SK-N-SH (cell line): Measurements from ENCODE around the gene PARP9. TPM values are rescaled to one million over a fixed set of nuclear protein-coding genes. Genes with fewer than 3 reads are reported as not detected.

Experiments
- CTCF ChIA-PET: fragments of 300-600, 350-600 bp; formaldehyde crosslinking; extraction: SDS; loops from one replicate; lab custom pipeline; 2021; lab: Yijun Ruan, JAX
- POLR2A ChIA-PET: fragments of 350-600 bp; sonication (Branson Sonifier 250); formaldehyde crosslinking; extraction: SDS; loops from one replicate; lab custom pipeline; 2020; ENCODE audit warnings: antibody characterized with exemption, inconsistent platforms; lab: Yijun Ruan, JAX
- DNase-seq: peaks from one replicate; pipeline ENCODE4 v3.0.0; 2012
- H2AFZ ChIP-seq: fragments of 200-600 bp; sonication (generic); 2 replicates; pipeline ENCODE4 v1.8.1; 2016; ENCODE audit warnings: antibody characterized with exemption, mild to moderate bottlenecking, low read depth
- H3F3A ChIP-seq: fragments of 200-600 bp; sonication (generic); replicated peaks from 2 replicates; pipeline ENCODE3; 2016; ENCODE audit warnings: antibody characterized with exemption, mild to moderate bottlenecking; ENCODE audit not compliant: insufficient read depth
- H3K27ac ChIP-seq, 2 experiments: fragments of 200-500 bp in 1 of 2; fragments of 200-600 bp in 1 of 2; sonication (Bioruptor generic) in 1 of 2; sonication (generic), shearing (Covaris generic) in 1 of 2; 2 replicates each; pipeline versions ENCODE4 v1.5.1 to v1.6.1; 2014 to 2016; ENCODE audit warnings: low read depth in 2 of 2, inconsistent platforms in 1 of 2, low read length in 1 of 2, mild to moderate bottlenecking in 1 of 2, mixed read lengths in 1 of 2
- H3K27me3 ChIP-seq: fragments of 200-600 bp; sonication (generic), shearing (Covaris generic); 2 replicates; pipeline ENCODE4 v1.6.1; 2016; ENCODE audit warnings: mixed run types; ENCODE audit not compliant: insufficient read depth
- H3K36me3 ChIP-seq, 2 experiments: fragments of 200-500 bp in 1 of 2; fragments of 200-600 bp in 1 of 2; sonication (Bioruptor generic) in 1 of 2; sonication (generic) in 1 of 2; replicated peaks in 1 of 2; 2 replicates each; pipeline versions ENCODE3 to v1.5.1; 2014 to 2016; ENCODE audit warnings: low read length in 1 of 2, mild to moderate bottlenecking in 1 of 2; ENCODE audit not compliant: insufficient read depth in 2 of 2, control insufficient read depth in 1 of 2
- H3K4me1 ChIP-seq, 2 experiments: fragments of 200-500 bp in 1 of 2; fragments of 200-600 bp in 1 of 2; sonication (Bioruptor generic) in 1 of 2; sonication (generic), shearing (Covaris generic) in 1 of 2; 2 replicates each; pipeline versions ENCODE4 v1.5.1 to v1.6.1; 2014 to 2016; ENCODE audit warnings: low read depth in 1 of 2, low read length in 1 of 2, mixed run types in 1 of 2; ENCODE audit not compliant: insufficient read depth in 2 of 2, control insufficient read depth in 1 of 2
- H3K4me2 ChIP-seq: fragments of 200-600 bp; sonication (generic), shearing (Covaris generic); 2 replicates; pipeline ENCODE4 v1.6.1; 2017; ENCODE audit warnings: mixed run types
- H3K4me3 ChIP-seq, 2 experiments: fragments of 200-500 bp in 1 of 2; fragments of 200-600 bp in 1 of 2; sonication (Bioruptor generic) in 1 of 2; sonication (generic), shearing (Covaris generic) in 1 of 2; 2 replicates each; pipeline versions ENCODE4 v1.5.1 to v1.8.1; 2014 to 2016; ENCODE audit warnings: low read depth in 2 of 2, inconsistent platforms in 1 of 2, low read length in 1 of 2, mild to moderate bottlenecking in 1 of 2, mixed read lengths in 1 of 2, moderate library complexity in 1 of 2
- H3K79me2 ChIP-seq: fragments of 200-600 bp; sonication (generic); 2 replicates; pipeline ENCODE4 v1.8.1; 2017; ENCODE audit warnings: mild to moderate bottlenecking; ENCODE audit not compliant: insufficient read depth
- H3K9ac ChIP-seq: fragments of 200-600 bp; sonication (generic); 2 replicates; pipeline ENCODE4 v1.6.1; 2017; ENCODE audit warnings: mixed run types
- H3K9me2 ChIP-seq: fragments of 200-600 bp; sonication (generic); 2 replicates; pipeline ENCODE4 v1.6.1; 2017; ENCODE audit warnings: mixed run types
- H3K9me3 ChIP-seq: fragments of 200-600 bp; sonication (generic); 2 replicates; pipeline ENCODE4 v1.6.1; 2017; ENCODE audit warnings: mixed run types, mild to moderate bottlenecking, moderate library complexity
- H4K20me1 ChIP-seq: fragments of 200-600 bp; sonication (generic); 2 replicates; pipeline ENCODE4 v1.6.1; 2017; ENCODE audit warnings: mild to moderate bottlenecking, mixed run types; ENCODE audit not compliant: insufficient read depth
- CHD2 ChIP-seq: fragments of 150-350 bp; IDR thresholded peaks from 2 replicates; pipeline ENCODE4 v1.6.1; 2018; ENCODE audit warnings: low read length; ENCODE audit not compliant: partially characterized antibody
- EP300 ChIP-seq, 2 experiments: IDR thresholded peaks; 2 replicates each; pipeline versions ENCODE4 v1.4.0 to v1.6.1; 2012; ENCODE audit warnings: borderline replicate concordance in 1 of 2, low read depth in 1 of 2, low read length in 1 of 2
- FOSL2 ChIP-seq: IDR thresholded peaks from 2 replicates; pipeline ENCODE4 v1.4.0; 2012; ENCODE audit warnings: low read depth, mild to moderate bottlenecking, moderate library complexity, borderline replicate concordance
- FOXJ3 ChIP-seq: sonication (generic); formaldehyde crosslinking; IDR thresholded peaks from 2 replicates; pipeline ENCODE4 v1.5.1; 2020; ENCODE audit warnings: mild to moderate bottlenecking, missing genetic modification reagents
- GABPA ChIP-seq: IDR thresholded peaks from 2 replicates; pipeline ENCODE4 v1.4.0; 2012; ENCODE audit warnings: low read depth, mild to moderate bottlenecking
- GATA2 ChIP-seq: sonication (generic); formaldehyde crosslinking; IDR thresholded peaks from 2 replicates; pipeline ENCODE4 v1.5.0; 2020; ENCODE audit warnings: mild to moderate bottlenecking, missing genetic modification reagents
- IRF3 ChIP-seq: fragments of 150-350 bp; IDR thresholded peaks from 2 replicates; pipeline ENCODE4 v1.6.1; 2016; ENCODE audit warnings: mild to moderate bottlenecking, low read depth, low read length
- JUND ChIP-seq: IDR thresholded peaks from 2 replicates; pipeline ENCODE4 v1.4.0; 2012
- POLR2AphosphoS5 ChIP-seq: IDR thresholded peaks from 2 replicates; pipeline ENCODE4 v1.6.1; 2012; ENCODE audit warnings: low read depth, low read length
- RAD21 ChIP-seq: IDR thresholded peaks from 2 replicates; pipeline ENCODE4 v1.6.1; 2012; ENCODE audit warnings: mild to moderate bottlenecking, low read length
- RXRA ChIP-seq: IDR thresholded peaks from 2 replicates; pipeline ENCODE4 v1.4.0; 2012; ENCODE audit warnings: low read depth, mild to moderate bottlenecking, borderline replicate concordance
- SIN3A ChIP-seq: IDR thresholded peaks from 2 replicates; pipeline ENCODE4 v1.6.1; 2012; ENCODE audit warnings: low read depth, mild to moderate bottlenecking, low read length, moderate library complexity, borderline replicate concordance
- SMC3 ChIP-seq: IDR thresholded peaks from 2 replicates; pipeline ENCODE4 v1.6.1; 2012; ENCODE audit warnings: low read depth, low read length, improper control_type of control experiment
- TCF12 ChIP-seq: IDR thresholded peaks from 2 replicates; pipeline ENCODE4 v1.4.0; 2012
- YY1 ChIP-seq: IDR thresholded peaks from 2 replicates; pipeline ENCODE4 v1.4.0; 2012; ENCODE audit warnings: low read depth, mild to moderate bottlenecking
- WGBS: methylation state at CpG from one replicate; pipeline ENCODE4 v1.1.6; 2017; ENCODE audit warnings: low lambda C conversion rate; 5-methylcytosine and 5-hydroxymethylcytosine counted together
- polyA plus RNA-seq, 3 experiments: library from polyadenylated mRNA; depleted of rRNA; stranded (reverse); fragments of >200 nt; gene quantifications; 2 replicates each; pipeline ENCODE4 v1.2.3, GENCODE V29; 2012
- TF ChIP-seq, protein P1 (sequence below): IDR thresholded peaks from 2 replicates; pipeline ENCODE4; 2012

PARP9 gene
- polyA plus RNA-seq, 1 of the 3 experiments (the other 2 are of a cell fraction), result 13.5 TPM

GRCh38 chr3:122498152-122498551 is 65.9 kb downstream of the PARP9 start:
- 67% methylated on average over 1 of the region's 1 CpG for WGBS
- no peak for DNase-seq
- H3K9ac ChIP-seq, result no peak overlapping the region
- no peaks in the 10 kb centered on the region for H3K9me3 ChIP-seq
- peak overlapping the region in 1 of 2 experiments; percentile 60; a peak in 2 of 4 replicates for H3K27ac ChIP-seq
- TF ChIP-seq SMC3, result no peak
- TF ChIP-seq POLR2AphosphoS5, result no peak
- TF ChIP-seq GABPA, result no peak
- H3K4me3 ChIP-seq, result no peak overlapping the region
- H3K79me2 ChIP-seq, result peaks cover 98% of the 10 kb centered on the region
- no peak overlapping the region for H2AFZ ChIP-seq
- peaks cover 66% of the 10 kb centered on the region for H4K20me1 ChIP-seq
- no peaks in the 10 kb centered on the region for H3K27me3 ChIP-seq
- CTCF ChIA-PET, result no interaction called here
- H3K4me2 ChIP-seq, result no peak overlapping the region
- POLR2A ChIA-PET, result no interaction called here
- no peaks in the 10 kb centered on the region; a peak in 1 of 4 replicates for H3K4me1 ChIP-seq
- no peaks in the 10 kb centered on the region for H3K9me2 ChIP-seq
- peaks cover 24% of the 10 kb centered on the region for H3F3A ChIP-seq
- H3K36me3 ChIP-seq, result peaks cover 24 to 31% of the 10 kb centered on the region in 2 experiments

DNA sequence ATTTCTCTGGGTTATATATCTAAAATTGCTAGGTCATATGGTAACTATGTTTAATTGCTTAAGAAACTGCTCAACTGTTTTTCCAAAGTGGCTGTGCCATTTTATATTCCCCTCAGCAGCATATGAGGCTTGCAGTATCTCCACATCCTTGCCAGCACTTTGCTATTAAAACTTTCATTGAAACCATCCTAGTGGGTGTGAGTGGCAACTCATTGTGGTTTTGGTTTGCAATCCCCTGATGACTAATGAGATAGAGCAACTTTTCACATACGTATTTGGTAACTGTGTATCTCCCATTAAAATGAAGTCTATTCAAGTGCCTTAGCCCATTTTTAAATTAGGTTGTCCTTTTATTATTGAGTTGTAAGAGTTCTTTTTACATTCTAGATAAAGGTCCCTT is 66.7 kb downstream of the PARP9 start:
- Histone ChIP-seq H3K9ac (no peak overlapping the region), H3K27ac (peak overlapping the region in 1 of 2 experiments; percentile 60; a peak in 2 of 4 replicates), H3K79me2 (peaks cover 98% of the 10 kb centered on the region), H3K9me3 (no peaks in the 10 kb centered on the region), H3K4me2 (no peak overlapping the region), H3K4me3 (no peak overlapping the region), H4K20me1 (peaks cover 62% of the 10 kb centered on the region), H2AFZ (no peak overlapping the region), H3K4me1 (no peaks in the 10 kb centered on the region; a peak in 1 of 4 replicates), H3K9me2 (no peaks in the 10 kb centered on the region), H3K27me3 (no peaks in the 10 kb centered on the region), H3K36me3 (peaks cover 31 to 37% of the 10 kb centered on the region in 2 experiments), H3F3A (peaks cover 24% of the 10 kb centered on the region)
- WGBS, result 22% methylated on average over 1 of the region's 1 CpG
- TF ChIP-seq RXRA (no peak), JUND (peak; percentile 41), FOSL2 (peak; percentile 69), GATA2 (CRISPR knock-in tag) (no peak), TCF12 (peak; percentile 61), CHD2 (no peak), RAD21 (no peak), GABPA (no peak), EP300 (IDR thresholded peaks at IDR 0.05; ENCODE audit: borderline replicate concordance in 1 of 2, low read depth in 1 of 2, low read length in 1 of 2) (no peak), IRF3 (no peak), SIN3A (no peak), FOXJ3 (no peak), YY1 (no peak)
- TF ChIP-seq, protein P1, sequence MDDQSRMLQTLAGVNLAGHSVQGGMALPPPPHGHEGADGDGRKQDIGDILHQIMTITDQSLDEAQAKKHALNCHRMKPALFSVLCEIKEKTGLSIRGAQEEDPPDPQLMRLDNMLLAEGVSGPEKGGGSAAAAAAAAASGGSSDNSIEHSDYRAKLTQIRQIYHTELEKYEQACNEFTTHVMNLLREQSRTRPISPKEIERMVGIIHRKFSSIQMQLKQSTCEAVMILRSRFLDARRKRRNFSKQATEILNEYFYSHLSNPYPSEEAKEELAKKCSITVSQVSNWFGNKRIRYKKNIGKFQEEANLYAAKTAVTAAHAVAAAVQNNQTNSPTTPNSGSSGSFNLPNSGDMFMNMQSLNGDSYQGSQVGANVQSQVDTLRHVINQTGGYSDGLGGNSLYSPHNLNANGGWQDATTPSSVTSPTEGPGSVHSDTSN, result peak; percentile 48
- DNase-seq, result no peak
- ChIA-PET POLR2A (no interaction called here), CTCF (no interaction called here)
